ENCODE measurements around the gene C19orf25.

- TF ChIP-seq CTCF (IDR thresholded peaks at IDR 0.05) (peak in 2 of 3 experiments; percentile 37 to 44), POLR2AphosphoS5 (IDR thresholded peaks at IDR 0.05; ENCODE audit: insufficient read depth in 1 of 2, low read depth in 1 of 2) (no peak)
Observed at GRCh38 chr19:1513499-1514294, 34.7 kb upstream of the C19orf25 start.
